HTR-8/SVneo (cell line): ENCODE measurements around the gene THRB.
"Not testable (repeated sequence)": the region's sequence is repeated elsewhere in the genome, so short reads cannot be mapped to it uniquely, and the experiment has no call there.

Experiments
- DNase-seq: peaks from one replicate; pipeline ENCODE4 v3.0.0; 2011; ENCODE audit warnings: low spot score, mixed read lengths; ENCODE audit not compliant: insufficient read length
- FAIRE-seq: peaks from 2 replicates; lab custom pipeline; 2011; peaks lifted over from hg19 to GRCh38; lab: Jason Lieb, UNC

Gene THRB

GRCh38 chr3:24417730-24418129 lies 76.9 kb downstream of the THRB start:
- no peak for FAIRE-seq
- DNase-seq: no peak

GRCh38 chr3:24416224-24416623 lies 78.4 kb downstream of the THRB start:
- FAIRE-seq (no peak), DNase-seq (no peak)

GRCh38 chr3:24415824-24416223 lies 78.8 kb downstream of the THRB start:
- DNase-seq (no peak), FAIRE-seq (no peak)

- not testable (repeated sequence) for DNase-seq, FAIRE-seq
Measured at GRCh38 chr3:24413662-24414061, 81.0 kb downstream of the THRB start.

GRCh38 chr3:24410860-24411259 lies 83.8 kb downstream of the THRB start:
- no peak for DNase-seq
- FAIRE-seq: no peak

- peak; percentile 54 for FAIRE-seq
- no peak for DNase-seq
Measured at GRCh38 chr3:24407980-24408680, 86.5 kb downstream of the THRB start.

GRCh38 chr3:24406900-24407299 lies 87.8 kb downstream of the THRB start:
- DNase-seq: no peak
- FAIRE-seq: no peak

- FAIRE-seq: no peak
- no peak for DNase-seq
Measured at GRCh38 chr3:24405057-24405456, 89.6 kb downstream of the THRB start.

GRCh38 chr3:24401811-24402185 lies 92.9 kb downstream of the THRB start:
- no peak for FAIRE-seq
- DNase-seq: no peak

- DNase-seq: no peak
- FAIRE-seq: no peak
Measured at GRCh38 chr3:24401090-24401810, 93.4 kb downstream of the THRB start.

GRCh38 chr3:24400450-24400849 lies 94.2 kb downstream of the THRB start:
- DNase-seq: no peak
- no peak for FAIRE-seq

GRCh38 chr3:24400015-24400414 lies 94.6 kb downstream of the THRB start:
- FAIRE-seq (no peak), DNase-seq (no peak)

- DNase-seq (no peak), FAIRE-seq (no peak)
Measured at GRCh38 chr3:24399614-24400013, 95.0 kb downstream of the THRB start.

GRCh38 chr3:24398712-24399111 lies 95.9 kb downstream of the THRB start:
- DNase-seq, FAIRE-seq: not testable (repeated sequence)

- no peak for FAIRE-seq
- no peak for DNase-seq
Measured at GRCh38 chr3:24396338-24396737, 98.3 kb downstream of the THRB start.

- DNase-seq (no peak), FAIRE-seq (no peak)
Measured at GRCh38 chr3:24394754-24395153, 99.9 kb downstream of the THRB start.

- FAIRE-seq: no peak
- no peak for DNase-seq
Measured at GRCh38 chr3:24393316-24393715, 101.3 kb downstream of the THRB start.

- FAIRE-seq (no peak), DNase-seq (no peak)
Measured at GRCh38 chr3:24390169-24391130, 104.2 kb downstream of the THRB start.

GRCh38 chr3:24389108-24390090 lies 105.3 kb downstream of the THRB start:
- FAIRE-seq (no peak), DNase-seq (no peak)

GRCh38 chr3:24388611-24389010 lies 106.0 kb downstream of the THRB start:
- no peak for FAIRE-seq
- DNase-seq: no peak
